ENCODE measurements around the gene ARMC5. TPM values are rescaled to one million over a fixed set of nuclear protein-coding genes. Genes with fewer than 3 reads are reported as not detected.
A peak's percentile ranks its signal among the peaks of the same experiment; 100 is the strongest.

Gene ARMC5
- total and polyA plus RNA-seq, 9 of the 15 experiments (the other 6 are each of a cell fraction or from before 2014, with no cell fraction given), result 0.11 to 13.5 (median 2.1) TPM

- WGBS (ENCODE audit: insufficient coverage, low coverage, missing lambda C conversion rate), result 57% methylated on average over 23 of the region's 44 CpGs
These were observed 22.9 kb upstream of the ARMC5 start for GRCh38 chr16:31436221-31437045.

More at GRCh38 chr16:31436221-31437045, 22.9 kb upstream of the ARMC5 start:
- Histone ChIP-seq H3K36me3 (ENCODE audit: control insufficient read depth, insufficient read depth, low read length) (no peaks in the 10 kb centered on the region), H3K27ac (ENCODE audit: extremely low read depth, low read depth, low read length) (no peak overlapping the region), H3K4me2 (ENCODE audit: insufficient read depth, low read length) (no peak overlapping the region), H4K20me1 (replicated peaks; ENCODE audit: control insufficient read depth, insufficient read depth, low read length) (no peaks in the 10 kb centered on the region), H3K27me3 (ENCODE audit: control insufficient read depth in 2 of 2, insufficient read depth in 2 of 2, low read length in 2 of 2) (no peaks in the 10 kb centered on the region), H3K4me1 (replicated peaks in 1 of 2; ENCODE audit: control insufficient read depth in 2 of 2, insufficient read depth in 2 of 2, low read length in 2 of 2) (peaks cover 3 to 13% of the 10 kb centered on the region in 2 experiments; a peak in 1 of 5 replicates), H3K9me3 (replicated peaks; ENCODE audit: control insufficient read depth, insufficient read depth, low read depth, low read length) (no peaks in the 10 kb centered on the region), H3K79me2 (ENCODE audit: control insufficient read depth, insufficient read depth, low read length) (no peaks in the 10 kb centered on the region), H3K4me3 (no peak overlapping the region), H2AFZ (ENCODE audit: low read depth, low read length) (no peak overlapping the region), H3K9ac (ENCODE audit: insufficient read depth in 1 of 2, low read depth in 2 of 2, low read length in 2 of 2) (peak overlapping the region in 1 of 2 experiments; percentile 40; a peak in 2 of 4 replicates), H3K9me1 (ENCODE audit: control insufficient read depth, insufficient read depth, low read length) (no peaks in the 10 kb centered on the region)
- ChIA-PET CTCF (ENCODE audit: low intra/inter-chr PET ratio) (no interaction called here), POLR2A (no interaction called here)
- DNase-seq (ENCODE audit: extremely low read depth in 1 of 4, low spot score in 3 of 4) (no peak), ATAC-seq (no peak; the same call in 1 of the 3 replicates), FAIRE-seq (no peak)
- intact Hi-C loops (cut with micrococcal nuclease), result no loop called here
- no TSS peak for BruUV-seq (replicated peaks)
- TF ChIP-seq CAMTA2 (CRISPR knock-in tag; conservative IDR thresholded peaks at IDR 0.05) (no peak), BACH1 (tag; IDR thresholded peaks at IDR 0.05) (no peak), ZNF668 (CRISPR knock-in tag; IDR thresholded peaks at IDR 0.05) (no peak), ZNF445 (CRISPR knock-in tag; IDR thresholded peaks at IDR 0.05; ENCODE audit: low read depth) (no peak), NEUROD1 (IDR thresholded peaks at IDR 0.05; ENCODE audit: borderline replicate concordance, low read depth, low read length, partially characterized antibody) (no peak), RAD51 (IDR thresholded peaks at IDR 0.05; ENCODE audit: borderline replicate concordance, low read depth) (no peak), RBM34 (IDR thresholded peaks at IDR 0.05; ENCODE audit: borderline replicate concordance, insufficient read depth, low read length) (no peak), DPF2 (IDR thresholded peaks at IDR 0.05) (no peak), CBX1 (IDR thresholded peaks at IDR 0.05; ENCODE audit: low read depth) (no peak)
- TF ChIP-seq, protein P1, sequence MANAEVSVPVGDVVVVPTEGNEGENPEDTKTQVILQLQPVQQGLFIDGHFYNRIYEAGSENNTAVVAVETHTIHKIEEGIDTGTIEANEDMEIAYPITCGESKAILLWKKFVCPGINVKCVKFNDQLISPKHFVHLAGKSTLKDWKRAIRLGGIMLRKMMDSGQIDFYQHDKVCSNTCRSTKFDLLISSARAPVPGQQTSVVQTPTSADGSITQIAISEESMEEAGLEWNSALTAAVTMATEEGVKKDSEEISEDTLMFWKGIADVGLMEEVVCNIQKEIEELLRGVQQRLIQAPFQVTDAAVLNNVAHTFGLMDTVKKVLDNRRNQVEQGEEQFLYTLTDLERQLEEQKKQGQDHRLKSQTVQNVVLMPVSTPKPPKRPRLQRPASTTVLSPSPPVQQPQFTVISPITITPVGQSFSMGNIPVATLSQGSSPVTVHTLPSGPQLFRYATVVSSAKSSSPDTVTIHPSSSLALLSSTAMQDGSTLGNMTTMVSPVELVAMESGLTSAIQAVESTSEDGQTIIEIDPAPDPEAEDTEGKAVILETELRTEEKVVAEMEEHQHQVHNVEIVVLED (CRISPR knock-in tag; IDR thresholded peaks at IDR 0.05), result no peak
- TF ChIP-seq, protein P2, sequence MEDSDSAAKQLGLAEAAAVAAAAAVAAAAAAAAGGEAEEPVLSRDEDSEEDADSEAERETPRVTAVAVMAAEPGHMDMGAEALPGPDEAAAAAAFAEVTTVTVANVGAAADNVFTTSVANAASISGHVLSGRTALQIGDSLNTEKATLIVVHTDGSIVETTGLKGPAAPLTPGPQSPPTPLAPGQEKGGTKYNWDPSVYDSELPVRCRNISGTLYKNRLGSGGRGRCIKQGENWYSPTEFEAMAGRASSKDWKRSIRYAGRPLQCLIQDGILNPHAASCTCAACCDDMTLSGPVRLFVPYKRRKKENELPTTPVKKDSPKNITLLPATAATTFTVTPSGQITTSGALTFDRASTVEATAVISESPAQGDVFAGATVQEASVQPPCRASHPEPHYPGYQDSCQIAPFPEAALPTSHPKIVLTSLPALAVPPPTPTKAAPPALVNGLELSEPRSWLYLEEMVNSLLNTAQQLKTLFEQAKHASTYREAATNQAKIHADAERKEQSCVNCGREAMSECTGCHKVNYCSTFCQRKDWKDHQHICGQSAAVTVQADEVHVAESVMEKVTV (CRISPR knock-in tag; IDR thresholded peaks at IDR 0.05), result no peak
- TF ChIP-seq, protein P3, sequence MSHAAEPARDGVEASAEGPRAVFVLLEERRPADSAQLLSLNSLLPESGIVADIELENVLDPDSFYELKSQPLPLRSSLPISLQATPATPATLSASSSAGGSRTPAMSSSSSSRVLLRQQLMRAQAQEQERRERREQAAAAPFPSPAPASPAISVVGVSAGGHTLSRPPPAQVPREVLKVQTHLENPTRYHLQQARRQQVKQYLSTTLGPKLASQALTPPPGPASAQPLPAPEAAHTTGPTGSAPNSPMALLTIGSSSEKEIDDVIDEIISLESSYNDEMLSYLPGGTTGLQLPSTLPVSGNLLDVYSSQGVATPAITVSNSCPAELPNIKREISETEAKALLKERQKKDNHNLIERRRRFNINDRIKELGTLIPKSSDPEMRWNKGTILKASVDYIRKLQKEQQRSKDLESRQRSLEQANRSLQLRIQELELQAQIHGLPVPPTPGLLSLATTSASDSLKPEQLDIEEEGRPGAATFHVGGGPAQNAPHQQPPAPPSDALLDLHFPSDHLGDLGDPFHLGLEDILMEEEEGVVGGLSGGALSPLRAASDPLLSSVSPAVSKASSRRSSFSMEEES (CRISPR knock-in tag; IDR thresholded peaks at IDR 0.05), result no peak
- in situ Hi-C loops (cut with MboI), result loop anchor here (25.0 kb wide), 1 partner anchor 449 kb away; the partner anchor contains the start of gene HSD3B7
